HCT116 (cell line): ENCODE results near the gene POLA1. TPM values are rescaled to one million over a fixed set of nuclear protein-coding genes. Genes with fewer than 3 reads are reported as not detected.

Source experiments
- ATAC-seq: fragments of 200-7000 bp; cut with Tn5 transposase; 2 replicates; pipeline ENCODE4 v1.9.1; 2020; ENCODE audit warnings: mild to moderate bottlenecking, moderate library complexity
- BruUV-seq: library from RNA; stranded (reverse); fragments of 400-500 nt; replicated peaks from 2 replicates; lab custom pipeline; 2021; lab: Mats Ljungman, UMichigan
- CTCF ChIA-PET: fragments of 300-600 bp; sonication (Branson Sonifier 250); formaldehyde crosslinking; loops from one replicate; lab custom pipeline; 2021; ENCODE audit warnings: antibody characterized with exemption; lab: Charles Lee
- POLR2A ChIA-PET: fragments of 300-600, 350-600 bp; sonication (Branson Sonifier 250); formaldehyde crosslinking; loops from one replicate; lab custom pipeline; 2021; ENCODE audit warnings: antibody characterized with exemption; lab: Charles Lee
- RAD21 ChIA-PET, 2 experiments: fragments of 300-600 bp; sonication (Branson Sonifier 250); formaldehyde crosslinking; loops; one replicate each; lab custom pipeline; 2023; ENCODE audit warnings: low total read pairs in 2 of 2; ENCODE audit not compliant: uncharacterized antibody in 2 of 2, unreplicated experiment in 2 of 2, low non-redundant PET in 1 of 2; lab: Charles Lee
- DNase-seq: peaks from one replicate; pipeline ENCODE4 v3.0.0-alpha.2; 2010; ENCODE audit warnings: low read depth, low spot score
- H2AFZ ChIP-seq: fragments of 200-600 bp; shearing (Covaris generic), sonication (generic); 2 replicates; pipeline ENCODE4 v1.6.1; 2017; ENCODE audit warnings: low read depth, mixed run types, mixed read lengths, antibody characterized with exemption, low read length; ENCODE audit not compliant: poor library complexity, severe bottlenecking
- H3K27ac ChIP-seq: 2 replicates; pipeline ENCODE4 v1.5.1; 2012; ENCODE audit warnings: low read depth, low read length
- H3K27me3 ChIP-seq: fragments of 200-600 bp; sonication (generic); 2 replicates; pipeline ENCODE4 v1.6.1; 2016; ENCODE audit warnings: mixed run types, low read length, mixed read lengths; ENCODE audit not compliant: insufficient read depth
- H3K36me3 ChIP-seq, 2 experiments: fragments of 200-500 bp in 1 of 2; fragments of 200-600 bp in 1 of 2; sonication (Bioruptor generic) in 1 of 2; sonication (generic) in 1 of 2; 2 replicates each; pipeline versions ENCODE4 v1.5.1 to v1.6.1; 2014 to 2016; ENCODE audit warnings: low read length in 2 of 2, inconsistent platforms in 1 of 2, mixed read lengths in 1 of 2, mixed run types in 1 of 2; ENCODE audit not compliant: insufficient read depth in 2 of 2, control insufficient read depth in 1 of 2
- H3K4me1 ChIP-seq, 2 experiments: fragments of 200-600 bp in 1 of 2; sonication (generic) in 1 of 2; 2 replicates each; pipeline versions ENCODE4 v1.5.1 to v1.6.1; 2012 to 2017; ENCODE audit warnings: low read length in 2 of 2, inconsistent platforms in 1 of 2, mild to moderate bottlenecking in 1 of 2, mixed read lengths in 1 of 2, mixed run types in 1 of 2, moderate library complexity in 1 of 2; ENCODE audit not compliant: insufficient read depth in 2 of 2, control insufficient read depth in 1 of 2
- H3K4me2 ChIP-seq: fragments of 200-600 bp; sonication (generic); 2 replicates; pipeline ENCODE4 v1.6.1; 2017; ENCODE audit warnings: mixed run types, low read length, mixed read lengths
- H3K4me3 ChIP-seq, 2 experiments: fragments of 200-600 bp in 1 of 2; sonication (generic) in 1 of 2; replicated peaks in 1 of 2; 2 replicates each; pipeline ENCODE4 v1.5.1; 2011 to 2016; ENCODE audit warnings: low read length in 2 of 2, control low read depth in 1 of 2, low read depth in 1 of 2, mild to moderate bottlenecking in 1 of 2, mixed read lengths in 1 of 2, mixed run types in 1 of 2
- H3K79me2 ChIP-seq: fragments of 200-600 bp; sonication (generic); 2 replicates; pipeline ENCODE4 v1.6.1; 2017; ENCODE audit warnings: mild to moderate bottlenecking, mixed run types, low read length, moderate library complexity, mixed read lengths; ENCODE audit not compliant: insufficient read depth
- H3K9ac ChIP-seq: fragments of 200-600 bp; sonication (generic); 2 replicates; pipeline ENCODE4 v1.6.1; 2016; ENCODE audit warnings: low read length, mixed read lengths
- H3K9me2 ChIP-seq: fragments of 200-600 bp; sonication (generic), shearing (Covaris generic); 2 replicates; pipeline ENCODE4 v1.6.1; 2017; ENCODE audit warnings: mixed run types, mild to moderate bottlenecking, moderate library complexity; ENCODE audit not compliant: insufficient read depth
- H3K9me3 ChIP-seq, 2 experiments: fragments of 200-500 bp in 1 of 2; fragments of 200-600 bp in 1 of 2; sonication (Bioruptor generic) in 1 of 2; sonication (generic) in 1 of 2; 2 replicates each; pipeline ENCODE4 v1.6.1; 2014 to 2017; ENCODE audit warnings: low read length in 2 of 2, mixed read lengths in 2 of 2, inconsistent platforms in 1 of 2, low read depth in 1 of 2, mild to moderate bottlenecking in 1 of 2, mixed run types in 1 of 2, moderate library complexity in 1 of 2; ENCODE audit not compliant: control insufficient read depth in 1 of 2, insufficient read depth in 1 of 2
- H4K20me1 ChIP-seq: fragments of 200-600 bp; sonication (generic), shearing (Covaris generic); 2 replicates; pipeline ENCODE4 v1.6.1; 2017; ENCODE audit warnings: mixed run types, mild to moderate bottlenecking, moderate library complexity; ENCODE audit not compliant: insufficient read depth
- CBX3 ChIP-seq: IDR thresholded peaks from 2 replicates; pipeline ENCODE4 v1.6.1; 2012; ENCODE audit warnings: low read depth
- CEBPB ChIP-seq: IDR thresholded peaks from 2 replicates; pipeline ENCODE4 v1.6.1; 2012; ENCODE audit warnings: low read depth
- EZH2 ChIP-seq: fragments of 200-600 bp; sonication (generic); IDR thresholded peaks from 2 replicates; pipeline ENCODE4 v1.6.1; 2017; ENCODE audit warnings: antibody characterized with exemption, mixed run types
- EZH2phosphoT487 ChIP-seq: fragments of 200-600 bp; IDR thresholded peaks from 2 replicates; pipeline ENCODE4 v1.6.1; 2018; ENCODE audit warnings: antibody characterized with exemption, borderline replicate concordance
- JUND ChIP-seq: IDR thresholded peaks from 2 replicates; pipeline ENCODE4 v1.6.1; 2012
- POLR2A ChIP-seq: IDR thresholded peaks from 2 replicates; pipeline ENCODE4 v1.7.0; 2011; ENCODE audit warnings: borderline replicate concordance; ENCODE audit not compliant: insufficient read depth, insufficient read length; ENCODE audit errors: extremely low read depth
- RAD21 ChIP-seq: IDR thresholded peaks from 2 replicates; pipeline ENCODE4 v1.6.1; 2012; ENCODE audit warnings: low read depth, mild to moderate bottlenecking
- SIN3A ChIP-seq: IDR thresholded peaks from 2 replicates; pipeline ENCODE4 v1.6.1; 2012; ENCODE audit warnings: low read depth
- YY1 ChIP-seq: IDR thresholded peaks from 2 replicates; pipeline ENCODE4 v1.6.1; 2011; ENCODE audit warnings: low read length, low read depth, moderate library complexity, mild to moderate bottlenecking; ENCODE audit not compliant: insufficient replicate concordance; ENCODE audit errors: extremely low read depth
- ZFX ChIP-seq: fragments of 450-650 bp; IDR thresholded peaks from 2 replicates; pipeline ENCODE4 v1.6.1; 2017
- ZNF274 ChIP-seq: fragments of 200-500 bp; sonication (Bioruptor generic); IDR thresholded peaks from 2 replicates; pipeline ENCODE4 v1.6.1; 2014; ENCODE audit warnings: mild to moderate bottlenecking, low read depth, low read length, inconsistent platforms
- intact Hi-C: fragments of 100-400 bp; cut with micrococcal nuclease; formaldehyde crosslinking; loops from 2 replicates; pipeline ENCODE4 v1.10.0; 2022
- total RNA-seq: library from RNA; stranded (reverse); gene quantifications from one replicate; pipeline ENCODE4 v1.2.1, GENCODE V29; 2021; ENCODE audit not compliant: unreplicated experiment
- TF ChIP-seq, protein P1 (sequence below): IDR thresholded peaks from 2 replicates; pipeline ENCODE4 v1.6.1; 2012
- TF ChIP-seq, protein P2 (sequence below): IDR thresholded peaks from 2 replicates; pipeline ENCODE4 v1.6.1; 2011; ENCODE audit warnings: mild to moderate bottlenecking, low read length, moderate library complexity; ENCODE audit not compliant: insufficient replicate concordance; ENCODE audit errors: extremely low read depth

The POLA1 gene
- total RNA-seq, 1 experiment from 2014 or later, result 27.0 TPM

DNA sequence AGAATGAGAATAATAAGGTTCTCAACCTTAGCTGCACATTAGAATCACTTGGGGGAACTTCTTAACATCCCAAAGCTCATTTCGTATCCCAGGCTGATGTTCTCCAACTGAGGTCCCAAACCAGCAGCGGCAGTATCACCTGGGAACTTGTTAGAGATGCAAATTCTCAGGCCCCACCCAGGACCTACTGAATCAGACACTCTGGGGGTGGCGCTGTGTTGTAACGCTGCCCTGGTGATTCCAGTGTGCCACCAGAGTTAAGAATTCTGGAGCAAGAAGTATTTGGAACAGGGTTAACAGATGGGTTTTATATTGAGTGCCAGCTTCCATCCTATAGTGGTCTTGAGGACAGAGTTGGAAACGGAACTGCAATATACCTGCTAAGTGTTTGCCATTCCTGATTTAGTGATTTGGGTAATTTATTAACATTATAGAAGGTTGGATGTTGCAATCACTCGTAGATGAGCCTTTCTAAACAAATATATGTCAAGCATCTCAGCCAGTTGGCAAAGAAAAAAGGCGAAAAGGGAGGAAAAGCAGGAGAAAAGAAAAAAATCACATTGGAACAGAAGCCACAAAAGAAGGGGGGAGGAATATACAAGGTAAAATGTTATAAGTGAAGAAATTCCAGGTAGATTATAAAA is 181.0 kb downstream of the POLA1 start:
- no peaks in the 10 kb centered on the region for H3K4me1 ChIP-seq
- H3K9ac ChIP-seq, result no peak overlapping the region
- H3K4me2 ChIP-seq, result no peak overlapping the region
- no peaks in the 10 kb centered on the region for H3K79me2 ChIP-seq
- no peaks in the 10 kb centered on the region for H3K9me2 ChIP-seq
- no peak overlapping the region for H3K4me3 ChIP-seq
- ATAC-seq, result no peak
- no peak overlapping the region for H3K27ac ChIP-seq
- no peak overlapping the region for H2AFZ ChIP-seq
- H4K20me1 ChIP-seq, result no peaks in the 10 kb centered on the region
- no peak for TF ChIP-seq YY1
- TF ChIP-seq ZNF274, result no peak
- TF ChIP-seq RAD21, result no peak
- H3K36me3 ChIP-seq, result no peaks in the 10 kb centered on the region
- no peaks in the 10 kb centered on the region for H3K9me3 ChIP-seq
- ChIA-PET RAD21 (no interaction called here), CTCF (no interaction called here), POLR2A (no interaction called here)
- no peak for DNase-seq
- BruUV-seq, result no TSS peak
- H3K27me3 ChIP-seq, result no peaks in the 10 kb centered on the region
- intact Hi-C loops, result no loop called here

DNA sequence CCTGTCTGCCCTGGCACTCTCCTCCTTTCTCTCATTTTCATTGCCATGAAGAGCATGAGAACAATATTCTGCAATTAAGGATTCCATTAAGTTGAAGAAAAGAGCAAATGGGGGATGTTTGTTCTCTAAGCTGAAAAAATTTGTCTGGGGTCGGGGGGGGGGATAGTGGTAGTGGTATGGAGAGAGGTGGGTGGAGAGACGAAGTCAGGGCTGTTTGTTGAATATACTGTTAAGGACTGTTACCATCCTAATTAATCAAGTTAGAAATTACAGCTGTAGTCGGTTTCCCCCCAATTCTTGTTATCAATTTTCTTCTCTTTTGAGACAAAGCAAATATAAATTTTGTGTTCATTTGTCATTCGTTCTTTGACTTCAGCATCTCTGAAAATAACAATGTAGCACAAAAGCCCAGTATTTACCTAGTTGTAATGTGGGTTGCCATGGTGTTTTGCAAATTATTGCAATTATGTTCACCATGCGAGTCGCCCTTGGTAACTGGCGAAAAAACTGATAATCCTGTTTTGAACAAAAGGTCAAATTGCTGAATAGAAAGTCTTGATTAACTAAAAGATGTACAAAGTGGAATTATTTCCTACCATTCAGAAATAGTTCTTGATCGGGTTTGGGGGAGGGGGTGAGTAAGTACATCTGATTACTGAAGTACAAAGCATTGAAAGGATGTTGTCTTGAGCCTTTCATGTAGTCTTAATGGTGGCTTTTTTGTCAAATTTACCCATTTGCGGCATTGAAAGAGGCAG is 183.0 kb downstream of the POLA1 start:
- POLR2A ChIA-PET, result no interaction called here
- Histone ChIP-seq H3K9ac (no peak overlapping the region), H3K79me2 (no peaks in the 10 kb centered on the region), H2AFZ (no peak overlapping the region), H4K20me1 (no peaks in the 10 kb centered on the region), H3K4me2 (no peak overlapping the region), H3K27ac (no peak overlapping the region)
- BruUV-seq, result no TSS peak
- ATAC-seq, result no peak
- CTCF ChIA-PET, result no interaction called here
- TF ChIP-seq, protein P1, sequence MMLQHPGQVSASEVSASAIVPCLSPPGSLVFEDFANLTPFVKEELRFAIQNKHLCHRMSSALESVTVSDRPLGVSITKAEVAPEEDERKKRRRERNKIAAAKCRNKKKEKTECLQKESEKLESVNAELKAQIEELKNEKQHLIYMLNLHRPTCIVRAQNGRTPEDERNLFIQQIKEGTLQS, result no peak
- TF ChIP-seq CBX3, result no peak
- no peak for TF ChIP-seq JUND
- no peak for TF ChIP-seq SIN3A
- TF ChIP-seq YY1, result no peak
- TF ChIP-seq POLR2A, result no peak
- no peak for TF ChIP-seq ZFX
- TF ChIP-seq EZH2phosphoT487, result no peak
- TF ChIP-seq CEBPB, result no peak
- no peak for TF ChIP-seq EZH2
- TF ChIP-seq, protein P2, sequence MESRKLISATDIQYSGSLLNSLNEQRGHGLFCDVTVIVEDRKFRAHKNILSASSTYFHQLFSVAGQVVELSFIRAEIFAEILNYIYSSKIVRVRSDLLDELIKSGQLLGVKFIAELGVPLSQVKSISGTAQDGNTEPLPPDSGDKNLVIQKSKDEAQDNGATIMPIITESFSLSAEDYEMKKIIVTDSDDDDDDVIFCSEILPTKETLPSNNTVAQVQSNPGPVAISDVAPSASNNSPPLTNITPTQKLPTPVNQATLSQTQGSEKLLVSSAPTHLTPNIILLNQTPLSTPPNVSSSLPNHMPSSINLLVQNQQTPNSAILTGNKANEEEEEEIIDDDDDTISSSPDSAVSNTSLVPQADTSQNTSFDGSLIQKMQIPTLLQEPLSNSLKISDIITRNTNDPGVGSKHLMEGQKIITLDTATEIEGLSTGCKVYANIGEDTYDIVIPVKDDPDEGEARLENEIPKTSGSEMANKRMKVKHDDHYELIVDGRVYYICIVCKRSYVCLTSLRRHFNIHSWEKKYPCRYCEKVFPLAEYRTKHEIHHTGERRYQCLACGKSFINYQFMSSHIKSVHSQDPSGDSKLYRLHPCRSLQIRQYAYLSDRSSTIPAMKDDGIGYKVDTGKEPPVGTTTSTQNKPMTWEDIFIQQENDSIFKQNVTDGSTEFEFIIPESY, result no peak
- TF ChIP-seq, all 23 proteins: peak for 0
- intact Hi-C loops, result no loop called here
- RAD21 ChIA-PET, result no interaction called here
- H3K36me3 ChIP-seq, result no peaks in the 10 kb centered on the region
- no peaks in the 10 kb centered on the region for H3K4me1 ChIP-seq
- H3K9me3 ChIP-seq, result no peaks in the 10 kb centered on the region
- no peak overlapping the region for H3K4me3 ChIP-seq
- no peaks in the 10 kb centered on the region for H3K27me3 ChIP-seq
- no peak for DNase-seq
- no peaks in the 10 kb centered on the region for H3K9me2 ChIP-seq
